ENCODE results near the gene SCGB2B2.
A peak's percentile ranks its signal among the peaks of the same experiment; 100 is the strongest.

SCGB2B2 gene

GRCh38 chr19:34676697-34677385 is at the start of gene SCGB2B2 (continued):
- peak; percentile 99 for TF ChIP-seq ZNF580 (tag by site-specific recombination; IDR thresholded peaks at IDR 0.05)
- TF ChIP-seq ZNF747 (tag by site-specific recombination; IDR thresholded peaks at IDR 0.05), result no peak
- 0 out of 2 replicates have a peak, but pooled peaks have one; percentile 2 for TF ChIP-seq ZNF19 (tag by site-specific recombination; IDR thresholded peaks at IDR 0.05; ENCODE audit: low read depth)
- TF ChIP-seq WT1 (tag by site-specific recombination; IDR thresholded peaks at IDR 0.05), result peak; percentile 61
- TF ChIP-seq ZNF174 (tag by site-specific recombination; IDR thresholded peaks at IDR 0.05), result no peak
- no peak; the same call in 1 of the 2 replicates for TF ChIP-seq GLI2 (tag by site-specific recombination; IDR thresholded peaks at IDR 0.05; ENCODE audit: borderline replicate concordance, low read depth)
- TF ChIP-seq ZNF449 (tag by site-specific recombination; IDR thresholded peaks at IDR 0.05), result peak; percentile 51
- no peak for TF ChIP-seq PBX3 (CRISPR knock-in tag; IDR thresholded peaks at IDR 0.05)
- peak; percentile 84 for TF ChIP-seq ZBTB8A (tag by site-specific recombination; IDR thresholded peaks at IDR 0.05)
- TF ChIP-seq ZNF791 (tag by site-specific recombination; IDR thresholded peaks at IDR 0.05), result no peak
- no peak for TF ChIP-seq HOXC10 (CRISPR knock-in tag; IDR thresholded peaks at IDR 0.05)
- TF ChIP-seq ZSCAN23 (tag by site-specific recombination; IDR thresholded peaks at IDR 0.05), result peak; percentile 97
- TF ChIP-seq ZNF600 (tag by site-specific recombination; IDR thresholded peaks at IDR 0.05), result peak; percentile 97
- TF ChIP-seq CTCF (tag by site-specific recombination; IDR thresholded peaks at IDR 0.05), result peak; percentile 83
- TF ChIP-seq ZBTB6 (tag by site-specific recombination; IDR thresholded peaks at IDR 0.05), result peak; percentile 68; the same call in 1 of the 2 replicates
- TF ChIP-seq ZNF239 (tag by site-specific recombination; IDR thresholded peaks at IDR 0.05), result peak; percentile 76
- 0 out of 2 replicates have a peak, but pooled peaks have one; percentile 35 for TF ChIP-seq ZNF37A (tag by site-specific recombination; IDR thresholded peaks at IDR 0.05)
- 0 out of 2 replicates have a peak, but pooled peaks have one; percentile 35 for TF ChIP-seq ZNF223 (tag by site-specific recombination; IDR thresholded peaks at IDR 0.05)
- TF ChIP-seq SALL2 (tag by site-specific recombination; IDR thresholded peaks at IDR 0.05; ENCODE audit: borderline replicate concordance), result no peak; the same call in 1 of the 2 replicates
- TF ChIP-seq ZNF610 (tag by site-specific recombination; IDR thresholded peaks at IDR 0.05; ENCODE audit: borderline replicate concordance), result peak; percentile 92
- TF ChIP-seq ZNF596 (tag by site-specific recombination; IDR thresholded peaks at IDR 0.05), result no peak
- peak; percentile 99 for TF ChIP-seq YY2 (tag by site-specific recombination; IDR thresholded peaks at IDR 0.05)
- TF ChIP-seq ZFP3 (tag by site-specific recombination; IDR thresholded peaks at IDR 0.05; ENCODE audit: low read depth), result peak; percentile 64; the same call in 1 of the 2 replicates
- TF ChIP-seq ZNF2 (tag by site-specific recombination; IDR thresholded peaks at IDR 0.05), result peak; percentile 99
- 0 out of 2 replicates have a peak, but pooled peaks have one; percentile 27 for TF ChIP-seq AEBP2 (tag by site-specific recombination; IDR thresholded peaks at IDR 0.05; ENCODE audit: borderline replicate concordance)
- no peak; the same call in 1 of the 2 replicates for TF ChIP-seq ZFP41 (tag by site-specific recombination; IDR thresholded peaks at IDR 0.05; ENCODE audit: borderline replicate concordance)
- peak; percentile 96 for TF ChIP-seq ZNF785 (tag by site-specific recombination; IDR thresholded peaks at IDR 0.05)
- no peak for TF ChIP-seq ZNF292 (tag by site-specific recombination; IDR thresholded peaks at IDR 0.05; ENCODE audit: borderline replicate concordance, low read depth)
- no peak for TF ChIP-seq ZNF704 (tag by site-specific recombination; IDR thresholded peaks at IDR 0.05)
- no peak for TF ChIP-seq ZNF544 (tag by site-specific recombination; IDR thresholded peaks at IDR 0.05)

Data from HEK293 (cell line).